Choroid plexus epithelial cell (primary cell): Measurements from ENCODE around the gene OTOP3.

Experiments
- DNase-seq: peaks from one replicate; pipeline ENCODE4 v3.0.0-alpha.2; 2010; ENCODE audit warnings: low read depth
- H3K4me3 ChIP-seq: 2 replicates; pipeline ENCODE4 v1.5.1; 2011; ENCODE audit warnings: low read depth, mild to moderate bottlenecking, control low read depth, low read length, moderate library complexity
- CTCF ChIP-seq: conservative IDR thresholded peaks from 2 replicates; pipeline ENCODE4 v1.5.1; 2011; ENCODE audit warnings: low read depth, mild to moderate bottlenecking, control low read depth, inconsistent platforms, low read length, moderate library complexity

The OTOP3 gene

GRCh38 chr17:74922172-74922571, 13.5 kb upstream of the OTOP3 start:
- TF ChIP-seq CTCF: no peak
- DNase-seq: no peak
- no peak overlapping the region for H3K4me3 ChIP-seq

GRCh38 chr17:74922694-74923537, 12.8 kb upstream of the OTOP3 start, which contains the start of gene USH1G:
USH1G (minus strand) TSS chr17:74923255; CDS start chr17:74923073, 182 bp downstream.
- no peak within 1 kb of the TSS for H3K4me3 ChIP-seq
- no peak for TF ChIP-seq CTCF
- DNase-seq: no peak

- H3K4me3 ChIP-seq: no peak overlapping the region
- TF ChIP-seq CTCF: peak; percentile 64
- peak; percentile 39 for DNase-seq
These were observed 12.0 kb upstream of the OTOP3 start for GRCh38 chr17:74923538-74924249.

- no peak within 1 kb of the TSS for H3K4me3 ChIP-seq
- no peak for DNase-seq
- TF ChIP-seq CTCF: no peak
These were observed 11.3 kb upstream of the OTOP3 start, which contains the start of gene OTOP2 for GRCh38 chr17:74924250-74924948. OTOP2 (plus strand) TSS chr17:74924273; CDS start chr17:74924633, 360 bp downstream.

GRCh38 chr17:74925242-74925641, 10.5 kb upstream of the OTOP3 start:
- H3K4me3 ChIP-seq: no peak overlapping the region

GRCh38 chr17:74928786-74929185, 6.9 kb upstream of the OTOP3 start:
- DNase-seq: no peak
- no peak for TF ChIP-seq CTCF
- H3K4me3 ChIP-seq: no peak overlapping the region

More at GRCh38 chr17:74925242-74925641, 10.5 kb upstream of the OTOP3 start:
- no peak for TF ChIP-seq CTCF
- no peak for DNase-seq
